HEK293 (cell line): Measurements from ENCODE around the gene HOXB8.
A peak's percentile ranks its signal among the peaks of the same experiment; 100 is the strongest.

Experiments used
- FEZF1 ChIP-seq: fragments of 450-650 bp; formaldehyde crosslinking; IDR thresholded peaks from 2 replicates; pipeline ENCODE4 v1.5.1; 2016; ENCODE audit warnings: missing biosample characterization, missing genetic modification characterization
- SALL2 ChIP-seq: fragments of 450-650 bp; formaldehyde crosslinking; IDR thresholded peaks from 2 replicates; pipeline ENCODE4 v1.5.0; 2017; ENCODE audit warnings: missing biosample characterization, mild to moderate bottlenecking, missing genetic modification characterization, borderline replicate concordance
- SETDB1 ChIP-seq: IDR thresholded peaks from one replicate; pipeline ENCODE4 v1.6.1; 2017; ENCODE audit warnings: mild to moderate bottlenecking, low read length, moderate library complexity, mixed read lengths; ENCODE audit not compliant: insufficient read length
- SP3 ChIP-seq: fragments of 450-650 bp; formaldehyde crosslinking; IDR thresholded peaks from 2 replicates; pipeline ENCODE4 v1.5.1; 2016; ENCODE audit warnings: missing biosample characterization, missing genetic modification characterization
- WT1 ChIP-seq: fragments of 450-650 bp; formaldehyde crosslinking; IDR thresholded peaks from 2 replicates; pipeline ENCODE4 v1.5.1; 2016; ENCODE audit warnings: missing biosample characterization, missing genetic modification characterization
- ZBTB20 ChIP-seq: fragments of 450-650 bp; formaldehyde crosslinking; IDR thresholded peaks from 2 replicates; pipeline ENCODE4 v1.5.1; 2016; ENCODE audit warnings: missing biosample characterization, missing genetic modification characterization
- ZFP37 ChIP-seq: fragments of 450-650 bp; formaldehyde crosslinking; IDR thresholded peaks from 2 replicates; pipeline ENCODE4 v1.5.1; 2016; ENCODE audit warnings: missing biosample characterization, missing genetic modification characterization
- ZNF114 ChIP-seq: fragments of 450-650 bp; formaldehyde crosslinking; IDR thresholded peaks from 2 replicates; pipeline ENCODE4 v1.5.0; 2017; ENCODE audit warnings: missing biosample characterization, missing genetic modification characterization
- ZNF132 ChIP-seq: fragments of 450-650 bp; formaldehyde crosslinking; IDR thresholded peaks from 2 replicates; pipeline ENCODE4 v1.5.1; 2017; ENCODE audit warnings: missing biosample characterization, missing genetic modification characterization, borderline replicate concordance
- ZNF138 ChIP-seq: fragments of 450-650 bp; formaldehyde crosslinking; IDR thresholded peaks from 2 replicates; pipeline ENCODE4 v1.5.1; 2016; ENCODE audit warnings: missing biosample characterization, missing genetic modification characterization, borderline replicate concordance
- ZNF175 ChIP-seq: fragments of 450-650 bp; formaldehyde crosslinking; IDR thresholded peaks from 2 replicates; pipeline ENCODE4 v1.5.1; 2016; ENCODE audit warnings: missing biosample characterization, missing genetic modification characterization
- ZNF19 ChIP-seq: fragments of 450-650 bp; formaldehyde crosslinking; IDR thresholded peaks from 2 replicates; pipeline ENCODE4; 2016; ENCODE audit warnings: missing biosample characterization, missing genetic modification characterization, low read depth
- ZNF239 ChIP-seq: fragments of 450-650 bp; formaldehyde crosslinking; IDR thresholded peaks from 2 replicates; pipeline ENCODE4 v1.5.1; 2016; ENCODE audit warnings: missing biosample characterization, missing genetic modification characterization
- ZNF280D ChIP-seq: fragments of 450-650 bp; formaldehyde crosslinking; IDR thresholded peaks from 2 replicates; pipeline ENCODE4 v1.5.1; 2016; ENCODE audit warnings: missing biosample characterization, missing genetic modification characterization
- ZNF433 ChIP-seq: fragments of 450-650 bp; formaldehyde crosslinking; IDR thresholded peaks from 2 replicates; pipeline ENCODE4 v1.5.1; 2016; ENCODE audit warnings: missing biosample characterization, missing genetic modification characterization, low read depth
- ZNF473 ChIP-seq: fragments of 450-650 bp; formaldehyde crosslinking; IDR thresholded peaks from 2 replicates; pipeline ENCODE4 v1.5.1; 2017; ENCODE audit warnings: missing biosample characterization, missing genetic modification characterization
- ZNF48 ChIP-seq: fragments of 450-650 bp; formaldehyde crosslinking; IDR thresholded peaks from 2 replicates; pipeline ENCODE4 v1.5.1; 2016; ENCODE audit warnings: missing biosample characterization, missing genetic modification characterization
- ZNF488 ChIP-seq: fragments of 450-650 bp; formaldehyde crosslinking; IDR thresholded peaks from 2 replicates; pipeline ENCODE4 v1.5.1; 2016; ENCODE audit warnings: missing biosample characterization, missing genetic modification characterization
- ZNF514 ChIP-seq: fragments of 450-650 bp; formaldehyde crosslinking; IDR thresholded peaks from 2 replicates; pipeline ENCODE4 v1.5.1; 2016; ENCODE audit warnings: missing biosample characterization, missing genetic modification characterization
- ZNF548 ChIP-seq: fragments of 450-650 bp; formaldehyde crosslinking; IDR thresholded peaks from 2 replicates; pipeline ENCODE4 v1.5.1; 2016; ENCODE audit warnings: missing biosample characterization, missing genetic modification characterization
- ZNF585B ChIP-seq: fragments of 450-650 bp; formaldehyde crosslinking; IDR thresholded peaks from 2 replicates; pipeline ENCODE4 v1.5.1; 2016; ENCODE audit warnings: missing biosample characterization, missing genetic modification characterization
- ZNF624 ChIP-seq: fragments of 450-650 bp; formaldehyde crosslinking; IDR thresholded peaks from 2 replicates; pipeline ENCODE4 v1.5.1; 2017; ENCODE audit warnings: missing biosample characterization, missing genetic modification characterization
- ZNF654 ChIP-seq: fragments of 450-650 bp; formaldehyde crosslinking; IDR thresholded peaks from 2 replicates; pipeline ENCODE4 v1.5.1; 2016; ENCODE audit warnings: low read depth, missing biosample characterization, missing genetic modification characterization
- ZNF837 ChIP-seq: fragments of 450-650 bp; formaldehyde crosslinking; IDR thresholded peaks from 2 replicates; pipeline ENCODE4 v1.5.1; 2016; ENCODE audit warnings: missing biosample characterization, missing genetic modification characterization
- ZNF843 ChIP-seq: fragments of 450-650 bp; formaldehyde crosslinking; IDR thresholded peaks from 2 replicates; pipeline ENCODE4 v1.5.1; 2016; ENCODE audit warnings: missing biosample characterization, missing genetic modification characterization
- ZSCAN5A ChIP-seq: fragments of 450-650 bp; formaldehyde crosslinking; IDR thresholded peaks from 2 replicates; pipeline ENCODE4 v1.5.1; 2016; ENCODE audit warnings: missing biosample characterization, missing genetic modification characterization
- TF ChIP-seq, protein P1 (sequence below): IDR thresholded peaks from 2 replicates; pipeline ENCODE4 v1.6.1; 2011; ENCODE audit warnings: mild to moderate bottlenecking, low read depth, low read length, borderline replicate concordance
- TF ChIP-seq, protein P2 (sequence below): fragments of 450-650 bp; formaldehyde crosslinking; IDR thresholded peaks from 2 replicates; pipeline ENCODE4 v1.5.1; 2016; ENCODE audit warnings: missing biosample characterization, missing genetic modification characterization, borderline replicate concordance

The HOXB8 gene

DNA sequence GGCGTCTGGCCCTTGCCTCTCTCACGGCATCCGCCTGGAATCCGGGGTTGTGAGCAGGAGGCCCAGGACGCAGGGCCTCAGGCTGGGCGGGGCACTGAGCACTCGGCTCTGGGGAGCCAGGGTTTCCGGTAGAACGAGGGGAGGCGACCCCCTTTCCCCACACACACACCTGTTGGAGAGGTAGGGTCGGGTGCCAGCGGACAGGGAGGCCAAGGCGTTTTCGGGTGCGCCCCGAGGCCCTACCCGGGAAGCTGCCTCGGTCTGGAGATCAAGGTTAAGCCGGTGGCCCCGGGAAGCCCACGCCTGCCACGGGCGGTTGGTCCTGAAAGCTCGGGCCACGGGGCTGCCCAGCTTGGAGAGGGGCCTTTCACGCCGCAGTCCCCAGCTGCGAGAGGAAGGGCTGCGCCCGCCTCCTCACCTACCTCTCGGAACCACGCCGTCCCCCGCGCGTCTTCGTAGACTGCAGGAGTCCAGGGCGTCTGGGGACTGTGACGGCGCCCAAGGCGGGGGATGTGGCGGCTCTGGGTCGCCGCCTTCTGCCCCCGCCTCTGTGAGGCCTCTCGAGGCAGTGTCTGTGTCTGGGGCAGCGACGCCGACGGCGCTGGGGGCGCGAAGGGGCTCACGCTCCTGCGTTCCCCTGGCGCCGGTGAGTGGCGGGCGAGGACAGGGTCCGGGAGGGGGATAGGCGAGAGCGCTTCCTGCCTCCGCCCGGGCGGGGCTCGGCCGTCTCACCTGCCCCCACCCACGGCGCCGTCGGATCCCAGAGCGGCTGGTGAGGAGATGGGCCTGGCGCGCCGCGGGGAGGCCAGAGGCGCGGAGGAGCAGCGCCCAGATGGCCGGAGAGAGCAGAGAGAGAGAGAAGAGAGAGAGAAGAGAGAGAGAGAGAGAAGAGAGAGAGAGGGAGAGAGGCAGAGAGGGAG, 31.4 kb upstream of the HOXB8 start (continued):
- TF ChIP-seq, protein P1, sequence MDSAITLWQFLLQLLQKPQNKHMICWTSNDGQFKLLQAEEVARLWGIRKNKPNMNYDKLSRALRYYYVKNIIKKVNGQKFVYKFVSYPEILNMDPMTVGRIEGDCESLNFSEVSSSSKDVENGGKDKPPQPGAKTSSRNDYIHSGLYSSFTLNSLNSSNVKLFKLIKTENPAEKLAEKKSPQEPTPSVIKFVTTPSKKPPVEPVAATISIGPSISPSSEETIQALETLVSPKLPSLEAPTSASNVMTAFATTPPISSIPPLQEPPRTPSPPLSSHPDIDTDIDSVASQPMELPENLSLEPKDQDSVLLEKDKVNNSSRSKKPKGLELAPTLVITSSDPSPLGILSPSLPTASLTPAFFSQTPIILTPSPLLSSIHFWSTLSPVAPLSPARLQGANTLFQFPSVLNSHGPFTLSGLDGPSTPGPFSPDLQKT: no peak
- no peak for TF ChIP-seq ZNF175 (tag by site-specific recombination)
- no peak for TF ChIP-seq ZNF843 (tag by site-specific recombination)
- no peak for TF ChIP-seq ZNF488
- no peak for TF ChIP-seq ZNF280D
- TF ChIP-seq ZNF624: no peak
- TF ChIP-seq ZBTB20 (tag by site-specific recombination): peak; percentile 97
- 0 out of 2 replicates have a peak, but pooled peaks have one; percentile 1 for TF ChIP-seq ZNF585B (tag by site-specific recombination)
- no peak for TF ChIP-seq ZNF514 (tag by site-specific recombination)
- no peak for TF ChIP-seq ZNF48
- TF ChIP-seq ZNF138 (tag by site-specific recombination): no peak
- no peak; the same call in 1 of the 2 replicates for TF ChIP-seq WT1 (tag by site-specific recombination)
- TF ChIP-seq FEZF1: 0 out of 2 replicates have a peak, but pooled peaks have one; percentile 5
- TF ChIP-seq ZNF548 (tag by site-specific recombination): no peak
- no peak for TF ChIP-seq ZNF132
- TF ChIP-seq ZNF19 (tag by site-specific recombination): no peak
- TF ChIP-seq ZSCAN5A (tag by site-specific recombination): no peak
- TF ChIP-seq ZFP37 (tag by site-specific recombination): peak; percentile 38; the same call in 1 of the 2 replicates
- TF ChIP-seq, protein P2, sequence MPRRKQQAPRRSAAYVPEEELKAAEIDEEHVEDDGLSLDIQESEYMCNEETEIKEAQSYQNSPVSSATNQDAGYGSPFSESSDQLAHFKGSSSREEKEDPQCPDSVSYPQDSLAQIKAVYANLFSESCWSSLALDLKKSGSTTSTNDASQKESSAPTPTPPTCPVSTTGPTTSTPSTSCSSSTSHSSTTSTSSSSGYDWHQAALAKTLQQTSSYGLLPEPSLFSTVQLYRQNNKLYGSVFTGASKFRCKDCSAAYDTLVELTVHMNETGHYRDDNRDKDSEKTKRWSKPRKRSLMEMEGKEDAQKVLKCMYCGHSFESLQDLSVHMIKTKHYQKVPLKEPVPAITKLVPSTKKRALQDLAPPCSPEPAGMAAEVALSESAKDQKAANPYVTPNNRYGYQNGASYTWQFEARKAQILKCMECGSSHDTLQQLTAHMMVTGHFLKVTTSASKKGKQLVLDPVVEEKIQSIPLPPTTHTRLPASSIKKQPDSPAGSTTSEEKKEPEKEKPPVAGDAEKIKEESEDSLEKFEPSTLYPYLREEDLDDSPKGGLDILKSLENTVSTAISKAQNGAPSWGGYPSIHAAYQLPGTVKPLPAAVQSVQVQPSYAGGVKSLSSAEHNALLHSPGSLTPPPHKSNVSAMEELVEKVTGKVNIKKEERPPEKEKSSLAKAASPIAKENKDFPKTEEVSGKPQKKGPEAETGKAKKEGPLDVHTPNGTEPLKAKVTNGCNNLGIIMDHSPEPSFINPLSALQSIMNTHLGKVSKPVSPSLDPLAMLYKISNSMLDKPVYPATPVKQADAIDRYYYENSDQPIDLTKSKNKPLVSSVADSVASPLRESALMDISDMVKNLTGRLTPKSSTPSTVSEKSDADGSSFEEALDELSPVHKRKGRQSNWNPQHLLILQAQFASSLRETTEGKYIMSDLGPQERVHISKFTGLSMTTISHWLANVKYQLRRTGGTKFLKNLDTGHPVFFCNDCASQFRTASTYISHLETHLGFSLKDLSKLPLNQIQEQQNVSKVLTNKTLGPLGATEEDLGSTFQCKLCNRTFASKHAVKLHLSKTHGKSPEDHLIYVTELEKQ (tag by site-specific recombination): no peak
- peak; percentile 15 for TF ChIP-seq SP3 (tag by site-specific recombination)
- TF ChIP-seq ZNF239 (tag by site-specific recombination): 0 out of 2 replicates have a peak, but pooled peaks have one; percentile 1
- no peak for TF ChIP-seq ZNF837 (tag by site-specific recombination)
- no peak for TF ChIP-seq ZNF654 (tag by site-specific recombination)
- TF ChIP-seq ZNF114 (tag by site-specific recombination): no peak
- no peak for TF ChIP-seq SETDB1
- TF ChIP-seq ZNF473: no peak
- TF ChIP-seq SALL2 (tag by site-specific recombination): no peak
- no peak for TF ChIP-seq ZNF433
